GM18907 (cell line): ENCODE results near the gene TRIM56.
A peak's percentile ranks its signal among the peaks of the same experiment; 100 is the strongest.
"Not testable (repeated sequence)": the region's sequence is repeated elsewhere in the genome, so short reads cannot be mapped to it uniquely, and the experiment has no call there.

Experiments used
- ATAC-seq: cut with Tn5 transposase; IDR thresholded peaks from one replicate; pipeline ENCODE4 v1.9.1; 2021; ENCODE audit warnings: mild to moderate bottlenecking, moderate library complexity; ENCODE audit not compliant: unreplicated experiment

TRIM56 gene

DNA sequence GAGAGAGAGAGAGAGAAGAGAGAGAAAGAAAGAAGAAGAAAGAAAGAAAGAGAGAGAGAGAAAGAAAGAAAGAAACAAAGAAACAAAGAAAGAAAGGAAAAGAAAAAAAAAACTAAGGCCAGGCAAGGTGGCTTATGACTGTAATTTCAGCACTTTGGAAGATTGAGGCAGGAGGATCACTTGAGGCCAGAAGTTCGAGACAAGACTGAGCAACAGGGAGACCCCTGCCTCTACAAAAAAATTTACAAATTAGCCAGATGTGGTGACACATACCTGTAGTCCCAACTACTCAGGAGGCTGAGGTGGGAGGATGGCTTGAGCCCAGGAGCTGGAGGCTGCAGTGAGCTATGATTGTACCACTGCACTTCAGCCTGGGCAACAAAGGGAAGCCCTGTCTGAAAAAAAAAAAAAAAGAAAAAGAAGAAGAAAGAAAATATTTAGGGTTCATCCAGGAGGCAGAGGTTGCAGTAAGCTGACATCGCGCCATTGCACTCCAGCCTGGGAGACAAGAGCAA lies 44.4 kb downstream of the TRIM56 start:
- no peak for ATAC-seq

DNA sequence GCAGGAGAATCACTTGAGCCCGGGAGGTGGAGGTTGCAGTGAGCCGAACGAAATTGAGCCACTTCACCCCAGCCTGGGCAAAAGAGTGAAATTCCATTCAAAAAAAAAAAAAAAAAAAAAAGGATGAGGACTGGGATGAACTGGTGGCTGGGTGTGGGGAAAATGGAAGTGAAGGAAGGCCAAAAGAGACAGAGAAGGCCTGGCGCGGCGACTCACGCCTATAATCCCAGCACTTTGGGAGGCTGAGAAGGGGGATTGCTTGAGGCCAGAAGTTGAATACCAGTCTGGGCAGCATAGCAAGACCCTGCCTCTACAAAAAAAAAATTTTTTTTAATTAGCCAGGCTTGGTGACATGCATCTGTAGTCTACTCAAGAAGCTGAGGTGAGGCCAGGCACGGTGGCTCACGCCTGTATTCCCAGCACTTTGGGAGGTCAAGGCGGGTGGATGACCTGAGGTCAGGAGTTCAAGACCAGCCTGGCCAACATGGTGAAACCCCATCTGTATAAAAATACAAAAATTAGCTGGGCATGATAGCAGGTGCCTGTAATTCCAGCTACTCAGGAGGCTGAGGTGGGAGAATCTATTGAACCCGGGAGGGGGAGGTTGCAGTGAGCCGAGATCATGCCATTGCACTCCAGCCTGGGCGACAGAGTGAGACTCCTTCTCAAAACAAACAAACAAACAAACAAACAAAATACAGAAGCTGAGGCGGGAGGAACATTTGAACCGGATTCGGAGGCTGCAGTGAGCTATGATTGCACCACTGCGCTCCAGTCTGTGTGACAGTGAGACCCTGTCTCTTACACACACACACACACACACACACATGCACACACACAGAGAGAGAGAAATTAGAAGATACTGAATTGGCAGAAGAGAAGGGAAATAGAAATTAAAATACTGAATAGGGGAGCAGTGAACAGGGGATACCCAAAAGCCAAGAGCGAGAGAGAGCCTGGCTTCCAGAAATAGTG lies 47.6 kb downstream of the TRIM56 start:
- not testable (repeated sequence) for ATAC-seq

DNA sequence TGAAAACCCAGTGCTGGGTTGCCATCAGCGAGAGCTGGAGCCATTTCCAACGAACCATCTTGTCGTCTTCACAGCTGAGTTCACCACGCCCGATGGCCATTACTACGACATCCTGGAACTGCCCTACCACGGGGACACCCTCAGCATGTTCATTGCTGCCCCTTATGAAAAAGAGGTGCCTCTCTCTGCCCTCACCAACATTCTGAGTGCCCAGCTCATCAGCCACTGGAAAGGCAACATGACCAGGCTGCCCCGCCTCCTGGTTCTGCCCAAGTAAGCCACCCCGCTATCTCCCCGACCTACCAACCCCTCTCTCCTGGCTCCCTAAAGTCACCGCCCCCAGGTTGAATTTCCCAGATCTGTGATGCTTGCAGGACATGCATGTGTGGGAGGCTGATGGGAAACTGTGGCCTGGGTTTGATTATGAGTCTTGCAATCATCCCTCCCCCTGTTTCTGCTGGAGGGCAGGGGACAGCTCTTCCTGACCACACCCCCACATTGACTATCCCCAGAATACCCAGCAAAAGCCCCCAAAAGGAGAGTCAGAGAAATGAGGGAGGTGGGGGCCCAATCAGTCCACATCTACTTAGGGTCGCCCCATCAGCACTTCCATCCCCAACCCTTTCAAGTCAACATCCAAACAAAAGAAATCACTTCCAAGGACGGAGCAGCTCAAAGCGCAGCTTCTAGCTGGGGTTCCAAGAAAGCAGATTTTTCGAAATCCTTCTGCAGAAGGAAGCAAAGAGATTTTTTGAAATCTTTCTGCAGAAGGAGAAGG lies 48.5 kb downstream of the TRIM56 start:
- no peak for ATAC-seq

DNA sequence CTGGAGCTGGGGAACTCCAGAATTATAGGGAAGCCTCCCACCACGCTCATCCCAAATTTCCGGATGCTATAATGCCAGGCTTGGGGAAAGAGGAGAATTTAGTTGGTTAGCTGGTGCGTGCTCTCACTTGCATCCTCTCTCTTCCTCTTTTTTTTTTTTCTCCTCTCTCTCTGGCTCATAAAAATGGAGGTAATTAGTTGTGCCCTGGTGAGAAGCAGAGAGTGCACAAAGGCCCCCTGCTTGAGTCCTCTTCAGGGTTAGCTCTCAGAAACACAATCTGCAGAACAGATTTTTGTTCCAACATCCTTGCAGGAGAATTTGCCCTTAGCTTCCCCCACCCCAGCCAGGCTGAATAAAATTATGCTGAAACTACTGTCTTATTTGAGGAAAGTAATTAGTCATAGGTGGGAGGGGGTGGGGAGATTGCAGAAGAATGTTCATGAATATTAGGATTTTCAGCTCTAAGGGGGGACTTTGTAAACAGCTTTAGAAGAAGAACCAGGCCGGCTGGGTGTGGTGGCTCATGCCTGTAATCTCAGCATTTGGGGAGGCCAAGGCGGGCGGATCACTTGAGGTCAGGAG lies 49.2 kb downstream of the TRIM56 start:
- no peak for ATAC-seq

DNA sequence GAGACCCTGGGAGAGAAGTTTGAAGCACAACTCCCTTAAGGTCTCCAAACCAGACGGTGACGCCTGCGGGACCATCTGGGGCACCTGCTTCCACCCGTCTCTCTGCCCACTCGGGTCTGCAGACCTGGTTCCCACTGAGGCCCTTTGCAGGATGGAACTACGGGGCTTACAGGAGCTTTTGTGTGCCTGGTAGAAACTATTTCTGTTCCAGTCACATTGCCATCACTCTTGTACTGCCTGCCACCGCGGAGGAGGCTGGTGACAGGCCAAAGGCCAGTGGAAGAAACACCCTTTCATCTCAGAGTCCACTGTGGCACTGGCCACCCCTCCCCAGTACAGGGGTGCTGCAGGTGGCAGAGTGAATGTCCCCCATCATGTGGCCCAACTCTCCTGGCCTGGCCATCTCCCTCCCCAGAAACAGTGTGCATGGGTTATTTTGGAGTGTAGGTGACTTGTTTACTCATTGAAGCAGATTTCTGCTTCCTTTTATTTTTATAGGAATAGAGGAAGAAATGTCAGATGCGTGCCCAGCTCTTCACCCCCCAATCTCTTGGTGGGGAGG lies 52.5 kb downstream of the TRIM56 start:
- ATAC-seq = no peak

DNA sequence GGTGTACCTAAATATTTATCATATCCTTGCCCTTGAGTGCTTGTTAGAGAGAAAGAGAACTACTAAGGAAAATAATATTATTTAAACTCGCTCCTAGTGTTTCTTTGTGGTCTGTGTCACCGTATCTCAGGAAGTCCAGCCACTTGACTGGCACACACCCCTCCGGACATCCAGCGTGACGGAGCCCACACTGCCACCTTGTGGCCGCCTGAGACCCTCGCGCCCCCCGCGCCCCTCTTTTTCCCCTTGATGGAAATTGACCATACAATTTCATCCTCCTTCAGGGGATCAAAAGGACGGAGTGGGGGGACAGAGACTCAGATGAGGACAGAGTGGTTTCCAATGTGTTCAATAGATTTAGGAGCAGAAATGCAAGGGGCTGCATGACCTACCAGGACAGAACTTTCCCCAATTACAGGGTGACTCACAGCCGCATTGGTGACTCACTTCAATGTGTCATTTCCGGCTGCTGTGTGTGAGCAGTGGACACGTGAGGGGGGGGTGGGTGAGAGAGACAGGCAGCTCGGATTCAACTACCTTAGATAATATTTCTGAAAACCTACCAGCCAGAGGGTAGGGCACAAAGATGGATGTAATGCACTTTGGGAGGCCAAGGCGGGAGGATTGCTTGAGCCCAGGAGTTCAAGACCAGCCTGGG lies 53.1 kb downstream of the TRIM56 start:
- peak; percentile 71 for ATAC-seq

DNA sequence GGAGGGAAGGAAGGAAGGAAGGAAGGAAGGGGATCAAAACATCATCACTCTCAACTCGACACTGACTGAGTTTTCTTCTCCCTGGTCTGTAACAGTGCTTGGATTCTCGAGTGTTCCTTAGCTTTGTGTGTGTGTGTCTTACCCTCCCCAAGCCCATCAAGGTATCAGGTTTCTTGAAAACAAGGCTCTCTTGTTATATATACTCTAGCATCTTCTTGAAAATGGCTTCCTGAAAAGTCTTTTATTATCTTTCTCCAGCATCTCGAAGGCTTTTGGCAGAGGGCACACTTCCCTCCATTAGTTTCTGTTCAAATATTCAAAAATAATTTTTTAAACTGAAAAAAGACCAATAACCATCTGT lies 55.0 kb downstream of the TRIM56 start:
- ATAC-seq = no peak

DNA sequence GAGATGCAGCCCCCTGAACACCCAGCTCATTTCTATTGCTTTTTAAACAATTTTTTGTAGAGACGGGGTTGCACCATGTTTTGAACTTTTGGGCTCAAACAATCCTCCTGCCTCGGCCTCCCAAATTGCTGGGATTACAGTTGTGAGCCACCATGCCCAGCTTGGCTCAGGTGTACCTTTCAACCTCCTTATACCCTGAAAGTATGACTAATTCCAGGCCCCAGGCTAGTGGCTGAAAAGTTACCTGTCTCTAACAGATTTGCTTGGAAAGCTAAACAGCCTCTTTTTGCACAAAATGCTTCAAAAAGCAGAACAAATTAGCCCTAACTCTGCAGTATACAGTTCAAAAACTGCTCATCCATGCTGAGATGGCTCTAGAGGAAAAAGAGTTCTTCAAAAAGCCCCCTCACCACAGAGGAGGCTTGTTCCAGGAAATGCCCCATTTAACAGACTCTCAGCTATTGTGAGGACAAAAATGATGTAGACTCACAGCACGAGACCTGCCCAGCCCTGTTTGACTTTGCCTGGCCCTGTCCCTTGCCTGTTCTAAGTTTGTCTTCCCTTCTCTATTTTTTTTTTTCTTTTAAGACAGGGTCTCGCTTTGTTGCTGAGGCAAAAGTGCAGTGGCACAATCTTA lies 55.6 kb downstream of the TRIM56 start:
- no peak for ATAC-seq
